Mesenchymal stem cell (in vitro differentiated cells and primary cell): ENCODE data around the gene FXYD2.

Source experiments
- DNase-seq: peaks from one replicate; pipeline ENCODE4 v3.0.0-alpha.2; 2013
- H2AFZ ChIP-seq: one replicate; pipeline ENCODE4 v1.6.1; 2013; ENCODE audit warnings: low read depth, mild to moderate bottlenecking, control low read depth, inconsistent platforms, low read length, moderate library complexity
- H2AK5ac ChIP-seq: 2 replicates; pipeline ENCODE4 v1.6.1; 2013; ENCODE audit warnings: low read length, moderate library complexity, mild to moderate bottlenecking, inconsistent platforms; ENCODE audit not compliant: severe bottlenecking
- H2BK120ac ChIP-seq: one replicate; pipeline ENCODE4 v1.6.1; 2013; ENCODE audit warnings: low read depth, mild to moderate bottlenecking, inconsistent platforms, low read length, moderate library complexity
- H2BK12ac ChIP-seq, 2 experiments: one replicate each; pipeline ENCODE4 v1.6.1; 2013; ENCODE audit warnings: inconsistent platforms in 2 of 2, low read length in 2 of 2, mild to moderate bottlenecking in 2 of 2, moderate library complexity in 2 of 2, control low read depth in 1 of 2
- H2BK15ac ChIP-seq: one replicate; pipeline ENCODE4 v1.6.1; 2013; ENCODE audit warnings: mild to moderate bottlenecking, low read depth, inconsistent platforms; ENCODE audit not compliant: poor library complexity, severe bottlenecking
- H2BK5ac ChIP-seq: 2 replicates; pipeline ENCODE4 v1.6.1; 2013; ENCODE audit warnings: low read depth, mild to moderate bottlenecking, low read length, control low read depth, inconsistent platforms; ENCODE audit not compliant: poor library complexity, severe bottlenecking
- H3K14ac ChIP-seq, 2 experiments: one replicate each; pipeline ENCODE4 v1.6.1; 2013; ENCODE audit warnings: inconsistent platforms in 2 of 2, low read length in 2 of 2, control low read depth in 1 of 2, mild to moderate bottlenecking in 1 of 2, moderate library complexity in 1 of 2
- H3K18ac ChIP-seq, 2 experiments: one replicate each; pipeline ENCODE4 v1.6.1; 2013; ENCODE audit warnings: inconsistent platforms in 2 of 2, low read length in 2 of 2, control low read depth in 1 of 2, low read depth in 1 of 2, mild to moderate bottlenecking in 1 of 2
- H3K23ac ChIP-seq, 2 experiments: one replicate each; pipeline ENCODE4 v1.6.1; 2013; ENCODE audit warnings: inconsistent platforms in 2 of 2, low read length in 2 of 2, mild to moderate bottlenecking in 2 of 2, moderate library complexity in 2 of 2, control low read depth in 1 of 2
- H3K27ac ChIP-seq: 2 replicates; pipeline ENCODE4 v1.5.1; 2013; ENCODE audit warnings: mild to moderate bottlenecking, moderate library complexity, low read length, control low read depth, inconsistent platforms; ENCODE audit not compliant: poor library complexity, severe bottlenecking
- H3K27me3 ChIP-seq, 2 experiments: 2 replicates each; pipeline versions ENCODE4 v1.6.1 to v1.7.0; 2013; ENCODE audit warnings: low read length in 2 of 2, mild to moderate bottlenecking in 2 of 2, moderate library complexity in 2 of 2, control low read depth in 1 of 2, inconsistent platforms in 1 of 2; ENCODE audit not compliant: control insufficient read depth in 1 of 2, insufficient read depth in 1 of 2
- H3K36me3 ChIP-seq, 2 experiments: 2 replicates each; pipeline versions ENCODE4 v1.6.1 to v1.7.0; 2013; ENCODE audit warnings: low read length in 2 of 2, control low read depth in 1 of 2, inconsistent platforms in 1 of 2, low read depth in 1 of 2, mild to moderate bottlenecking in 1 of 2; ENCODE audit not compliant: insufficient read depth in 2 of 2, control insufficient read depth in 1 of 2
- H3K4ac ChIP-seq, 2 experiments: one replicate each; pipeline ENCODE4 v1.6.1; 2013; ENCODE audit warnings: inconsistent platforms in 2 of 2, low read length in 2 of 2, mild to moderate bottlenecking in 2 of 2, moderate library complexity in 2 of 2, control low read depth in 1 of 2, low read depth in 1 of 2
- H3K4me1 ChIP-seq: 2 replicates; pipeline ENCODE4 v1.6.1; 2013; ENCODE audit warnings: low read depth, low read length, control low read depth; ENCODE audit not compliant: control insufficient read depth, insufficient read depth
- H3K4me2 ChIP-seq: 2 replicates; pipeline ENCODE4 v1.6.1; 2013; ENCODE audit warnings: low read length, mild to moderate bottlenecking, inconsistent platforms; ENCODE audit not compliant: poor library complexity, severe bottlenecking
- H3K4me3 ChIP-seq, 2 experiments: 2 replicates each; pipeline versions ENCODE4 v1.5.1 to v1.7.0; 2013; ENCODE audit warnings: low read length in 2 of 2, mild to moderate bottlenecking in 2 of 2, control low read depth in 1 of 2, low read depth in 1 of 2; ENCODE audit not compliant: insufficient read depth in 1 of 2
- H3K79me1 ChIP-seq: replicated peaks from 2 replicates; pipeline ENCODE4 v1.6.1; 2013; ENCODE audit warnings: mild to moderate bottlenecking, control low read depth, low read length, inconsistent platforms; ENCODE audit not compliant: poor library complexity, severe bottlenecking
- H3K9ac ChIP-seq: 2 replicates; pipeline ENCODE4 v1.7.0; 2013; ENCODE audit warnings: mild to moderate bottlenecking, low read length, moderate library complexity
- H3K9me3 ChIP-seq: 2 replicates; pipeline ENCODE4 v1.7.0; 2013; ENCODE audit warnings: mild to moderate bottlenecking, low read length; ENCODE audit not compliant: control insufficient read depth
- H4K8ac ChIP-seq: one replicate; pipeline ENCODE4 v1.6.1; 2013; ENCODE audit warnings: inconsistent platforms, mild to moderate bottlenecking, low read length, moderate library complexity
- H4K91ac ChIP-seq: one replicate; pipeline ENCODE4 v1.6.1; 2013; ENCODE audit warnings: mild to moderate bottlenecking, low read length, inconsistent platforms
- WGBS: methylation state at CpG from one replicate; pipeline ENCODE4 v1.1.7; 2013; ENCODE audit warnings: mixed read lengths; 5-methylcytosine and 5-hydroxymethylcytosine counted together

Gene FXYD2

DNA sequence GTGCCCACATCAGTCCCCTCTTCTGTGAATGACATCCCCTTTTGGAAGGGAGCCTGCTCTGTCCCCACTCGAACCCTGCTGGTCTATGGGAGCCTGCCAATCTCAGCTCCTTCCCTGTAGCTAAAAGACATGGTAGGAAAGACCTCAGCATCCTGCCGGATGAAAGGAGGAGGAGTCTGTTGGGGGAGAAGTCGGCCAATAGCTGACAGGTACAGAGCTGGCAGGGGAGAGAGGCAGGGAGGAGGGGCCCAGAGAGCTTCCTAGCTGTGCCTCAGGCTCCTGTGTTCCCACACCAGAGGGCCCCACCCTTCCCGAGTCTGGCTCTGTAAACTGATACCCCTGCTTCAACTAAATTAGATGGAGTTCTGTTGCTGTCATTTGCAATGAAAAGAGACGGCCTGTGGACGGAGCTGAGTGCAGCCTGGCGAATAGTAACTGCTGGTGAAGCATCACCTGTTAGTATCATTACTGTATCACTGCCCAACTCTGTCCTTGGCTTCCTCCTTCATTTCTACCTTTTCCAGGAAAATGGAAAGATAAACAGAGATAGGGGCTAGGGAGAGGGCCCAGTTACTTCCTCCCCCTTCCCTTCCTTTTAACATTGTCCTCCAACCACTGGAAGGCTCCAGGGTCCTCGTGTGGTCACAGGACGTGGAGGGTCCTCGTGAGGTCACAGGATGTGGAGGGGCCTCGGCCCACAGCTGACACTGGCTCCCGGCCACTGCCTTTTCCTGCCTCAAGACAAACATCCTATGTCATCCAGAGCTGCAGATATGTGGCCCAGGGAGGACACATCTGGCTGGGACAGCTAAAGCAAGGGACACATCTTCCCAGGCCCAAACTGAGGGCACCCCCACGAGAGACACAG is 36.8 kb upstream of the FXYD2 start:
- Histone ChIP-seq H4K91ac (no peak overlapping the region), H3K27me3 (peaks cover 0 to 14% of the 10 kb centered on the region in 2 experiments), H3K4ac (no peak overlapping the region), H3K9me3 (no peaks in the 10 kb centered on the region), H3K4me1 (peaks cover 16% of the 10 kb centered on the region), H2BK15ac (no peak overlapping the region), H3K79me1 (peaks cover 34% of the 10 kb centered on the region), H3K4me3 (no peak overlapping the region), H3K14ac (peak overlapping the region in 1 of 2 experiments; percentile 4), H2BK12ac (peak overlapping the region in 1 of 2 experiments; percentile 15), H3K9ac (no peak overlapping the region), H3K27ac (no peak overlapping the region), H2BK5ac (no peak overlapping the region), H3K4me2 (no peak overlapping the region), H3K36me3 (peaks cover 0 to 17% of the 10 kb centered on the region in 2 experiments), H3K18ac (peak overlapping the region in 1 of 2 experiments; percentile 61), H2AK5ac (no peak overlapping the region), H4K8ac (no peak overlapping the region), H2AFZ (no peak overlapping the region), H2BK120ac (no peak overlapping the region), H3K23ac (no peak overlapping the region)
- WGBS: 39% methylated on average over 12 of the region's 13 CpGs
- DNase-seq: no peak

GRCh38 chr11:117860139-117860538 is 35.6 kb upstream of the FXYD2 start:
- H3K4ac ChIP-seq: no peak overlapping the region
- no peak overlapping the region for H3K14ac ChIP-seq
- no peak overlapping the region for H3K4me3 ChIP-seq
- no peak overlapping the region for H2BK12ac ChIP-seq
- 98% methylated on average over 6 of the region's 6 CpGs for WGBS
- H2BK5ac ChIP-seq: no peak overlapping the region
- no peak overlapping the region for H3K27ac ChIP-seq
- H3K18ac ChIP-seq: no peak overlapping the region
- no peak overlapping the region for H3K23ac ChIP-seq
- H3K4me1 ChIP-seq: peaks cover 18% of the 10 kb centered on the region
- H4K8ac ChIP-seq: no peak overlapping the region
- H2AFZ ChIP-seq: no peak overlapping the region
- peaks cover 0 to 19% of the 10 kb centered on the region in 2 experiments for H3K27me3 ChIP-seq
- no peak overlapping the region for H2BK15ac ChIP-seq
- no peak overlapping the region for H4K91ac ChIP-seq
- no peaks in the 10 kb centered on the region for H3K9me3 ChIP-seq
- no peak overlapping the region for H2AK5ac ChIP-seq
- DNase-seq: no peak
- H2BK120ac ChIP-seq: no peak overlapping the region
- no peak overlapping the region for H3K4me2 ChIP-seq
- H3K9ac ChIP-seq: no peak overlapping the region
- peaks cover 0 to 21% of the 10 kb centered on the region in 2 experiments for H3K36me3 ChIP-seq
- peaks cover 38% of the 10 kb centered on the region for H3K79me1 ChIP-seq

DNA sequence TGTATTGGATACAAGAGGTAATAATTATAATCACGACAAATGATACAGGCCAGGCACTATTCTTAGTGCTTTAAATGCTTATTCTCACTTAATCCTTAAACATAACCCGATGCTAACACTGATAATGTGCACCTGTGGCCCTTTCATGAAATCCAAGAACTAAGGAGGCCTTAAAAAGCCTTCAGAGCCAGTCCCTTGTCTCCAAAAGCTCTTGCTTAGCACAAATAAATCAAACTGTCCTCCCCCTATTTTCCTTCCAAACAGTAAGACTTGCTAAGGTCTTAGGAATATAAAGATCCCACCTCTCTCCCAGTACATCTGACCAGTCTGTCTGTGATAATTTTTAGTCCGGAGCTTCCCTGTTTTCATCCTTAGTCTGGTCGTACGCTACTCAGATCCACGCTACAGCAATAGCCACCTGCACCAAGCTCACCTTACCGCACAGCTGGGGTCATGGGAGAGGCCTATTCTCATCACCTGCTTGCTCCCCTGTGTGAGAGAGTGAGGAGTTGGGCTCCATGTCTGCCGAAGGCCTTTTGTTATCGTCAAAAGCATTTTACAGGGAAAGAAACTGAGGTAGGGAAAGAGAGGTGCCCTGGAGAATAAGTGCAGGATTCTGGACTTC is 35.1 kb upstream of the FXYD2 start:
- H4K8ac ChIP-seq: no peak overlapping the region
- H3K14ac ChIP-seq: no peak overlapping the region
- no peak overlapping the region for H2AK5ac ChIP-seq
- H4K91ac ChIP-seq: no peak overlapping the region
- no peak overlapping the region for H3K4ac ChIP-seq
- 86% methylated on average over 9 of the region's 9 CpGs for WGBS
- no peak overlapping the region for H3K23ac ChIP-seq
- no peak overlapping the region for H2AFZ ChIP-seq
- H2BK12ac ChIP-seq: no peak overlapping the region
- peaks cover 0 to 21% of the 10 kb centered on the region in 2 experiments for H3K36me3 ChIP-seq
- peaks cover 38% of the 10 kb centered on the region for H3K79me1 ChIP-seq
- no peak overlapping the region for H3K4me2 ChIP-seq
- no peak for DNase-seq
- peaks cover 0 to 19% of the 10 kb centered on the region in 2 experiments for H3K27me3 ChIP-seq
- H2BK15ac ChIP-seq: no peak overlapping the region
- H3K27ac ChIP-seq: no peak overlapping the region
- H3K9ac ChIP-seq: no peak overlapping the region
- peaks cover 18% of the 10 kb centered on the region for H3K4me1 ChIP-seq
- H3K18ac ChIP-seq: no peak overlapping the region
- H3K4me3 ChIP-seq: no peak overlapping the region
- H2BK120ac ChIP-seq: no peak overlapping the region
- H3K9me3 ChIP-seq: no peaks in the 10 kb centered on the region
- H2BK5ac ChIP-seq: no peak overlapping the region

DNA sequence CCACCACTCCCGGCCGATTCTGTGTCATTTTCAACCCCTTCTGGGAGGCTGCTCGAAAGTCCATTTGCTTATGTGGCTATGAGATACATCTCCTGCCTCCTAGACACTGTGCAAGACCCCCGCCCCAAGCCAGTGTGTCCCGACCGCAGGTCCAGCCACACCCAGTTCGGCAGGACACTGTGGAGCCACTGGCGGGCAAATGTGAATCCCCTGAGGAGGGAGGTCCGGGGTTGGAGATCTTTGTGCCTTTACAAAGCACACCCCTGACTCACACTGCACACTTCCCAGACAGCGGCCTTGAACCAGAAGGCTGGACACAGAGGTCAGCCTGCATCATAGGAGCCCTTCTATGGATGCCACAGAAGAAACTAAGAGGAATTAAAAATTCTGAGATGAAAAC is 34.5 kb upstream of the FXYD2 start:
- no peak overlapping the region for H2BK120ac ChIP-seq
- H2BK5ac ChIP-seq: no peak overlapping the region
- peaks cover 38% of the 10 kb centered on the region for H3K79me1 ChIP-seq
- H2BK12ac ChIP-seq: no peak overlapping the region
- no peaks in the 10 kb centered on the region for H3K9me3 ChIP-seq
- H3K4ac ChIP-seq: no peak overlapping the region
- H3K14ac ChIP-seq: no peak overlapping the region
- H3K36me3 ChIP-seq: peaks cover 0 to 21% of the 10 kb centered on the region in 2 experiments
- no peak overlapping the region for H2AK5ac ChIP-seq
- H3K27ac ChIP-seq: no peak overlapping the region
- H2BK15ac ChIP-seq: no peak overlapping the region
- H3K23ac ChIP-seq: no peak overlapping the region
- H3K4me1 ChIP-seq: peaks cover 18% of the 10 kb centered on the region
- no peak overlapping the region for H2AFZ ChIP-seq
- peaks cover 0 to 19% of the 10 kb centered on the region in 2 experiments for H3K27me3 ChIP-seq
- no peak overlapping the region for H3K18ac ChIP-seq
- no peak overlapping the region for H3K9ac ChIP-seq
- H3K4me2 ChIP-seq: no peak overlapping the region
- 97% methylated on average over 9 of the region's 10 CpGs for WGBS
- H4K8ac ChIP-seq: no peak overlapping the region
- no peak overlapping the region for H4K91ac ChIP-seq
- no peak for DNase-seq
- H3K4me3 ChIP-seq: no peak overlapping the region
